Naive thymus-derived CD8-positive, alpha-beta T cell (primary cell): ENCODE measurements around the gene PCDHA9. TPM values are rescaled to one million over a fixed set of nuclear protein-coding genes. Genes with fewer than 3 reads are reported as not detected.
"Not testable (repeated sequence)": the region's sequence is repeated elsewhere in the genome, so short reads cannot be mapped to it uniquely, and the experiment has no call there.

Source experiments
- ATAC-seq, 2 donors: fragments of 150-1000 bp; cut with Tn5 transposase in 1 of 2; sonication (Bioruptor Pico), chemical (Tn5 transposase) in 1 of 2; 1 replicate in 1 of 2; 2 replicates in 1 of 2; pipeline ENCODE4 v1.10.0; 2021; ENCODE audit warnings: mild to moderate bottlenecking in 2 of 2, moderate library complexity in 2 of 2
- POLR2A ChIA-PET: fragments of 350-600 bp; sonication (Branson Sonifier 250); formaldehyde crosslinking; loops from one replicate; lab custom pipeline; 2021; ENCODE audit warnings: antibody characterized with exemption; lab: Charles Lee
- DNase-seq, 10 donors: peaks; one replicate each; pipeline versions ENCODE4 v3.0.0 to v3.0.0-alpha.2; 2020 to 2022
- H3K27ac Mint-ChIP-seq, 10 donors: one replicate each; pipeline ENCODE4 v1.8.0; 2020 to 2022; ENCODE audit warnings: mild to moderate bottlenecking in 10 of 10, mixed read lengths in 10 of 10, moderate library complexity in 4 of 10, inconsistent platforms in 1 of 10
- H3K27me3 Mint-ChIP-seq, 5 donors: one replicate each; pipeline ENCODE4 v1.8.0; 2021 to 2022; ENCODE audit warnings: mixed read lengths in 5 of 5
- H3K36me3 Mint-ChIP-seq, 3 donors: one replicate each; pipeline ENCODE4 v1.8.0; 2020 to 2022; ENCODE audit warnings: mixed read lengths in 3 of 3, mild to moderate bottlenecking in 2 of 3, inconsistent platforms in 1 of 3
- H3K4me1 Mint-ChIP-seq, 4 donors: one replicate each; pipeline ENCODE4 v1.8.0; 2021 to 2022; ENCODE audit warnings: mixed read lengths in 4 of 4
- H3K4me3 Mint-ChIP-seq, 10 donors: one replicate each; pipeline ENCODE4 v1.8.0; 2020 to 2022; ENCODE audit warnings: mild to moderate bottlenecking in 10 of 10, mixed read lengths in 10 of 10, moderate library complexity in 6 of 10, inconsistent platforms in 1 of 10
- H3K9me3 Mint-ChIP-seq, 9 donors: one replicate each; pipeline ENCODE4 v1.8.0; 2020 to 2022; ENCODE audit warnings: mixed read lengths in 9 of 9, mild to moderate bottlenecking in 3 of 9, inconsistent platforms in 1 of 9, moderate library complexity in 1 of 9
- polyA plus RNA-seq, 3 donors: library from polyadenylated mRNA; unstranded; fragments of 300-500 nt; fragmentation: Illumina TruSeq; gene quantifications; one replicate each; pipeline ENCODE4 v1.2.3, GENCODE V29; 2021
- total RNA-seq, 8 experiments: library from RNA in 2 of 8; stranded (reverse) in 2 of 8; gene quantifications; one replicate each; pipeline ENCODE4 v1.2.3 and lab custom pipeline; 2021 to 2026

Gene PCDHA9
- total and polyA plus RNA-seq, 5 experiments from 2014 or later, result not detected

DNA sequence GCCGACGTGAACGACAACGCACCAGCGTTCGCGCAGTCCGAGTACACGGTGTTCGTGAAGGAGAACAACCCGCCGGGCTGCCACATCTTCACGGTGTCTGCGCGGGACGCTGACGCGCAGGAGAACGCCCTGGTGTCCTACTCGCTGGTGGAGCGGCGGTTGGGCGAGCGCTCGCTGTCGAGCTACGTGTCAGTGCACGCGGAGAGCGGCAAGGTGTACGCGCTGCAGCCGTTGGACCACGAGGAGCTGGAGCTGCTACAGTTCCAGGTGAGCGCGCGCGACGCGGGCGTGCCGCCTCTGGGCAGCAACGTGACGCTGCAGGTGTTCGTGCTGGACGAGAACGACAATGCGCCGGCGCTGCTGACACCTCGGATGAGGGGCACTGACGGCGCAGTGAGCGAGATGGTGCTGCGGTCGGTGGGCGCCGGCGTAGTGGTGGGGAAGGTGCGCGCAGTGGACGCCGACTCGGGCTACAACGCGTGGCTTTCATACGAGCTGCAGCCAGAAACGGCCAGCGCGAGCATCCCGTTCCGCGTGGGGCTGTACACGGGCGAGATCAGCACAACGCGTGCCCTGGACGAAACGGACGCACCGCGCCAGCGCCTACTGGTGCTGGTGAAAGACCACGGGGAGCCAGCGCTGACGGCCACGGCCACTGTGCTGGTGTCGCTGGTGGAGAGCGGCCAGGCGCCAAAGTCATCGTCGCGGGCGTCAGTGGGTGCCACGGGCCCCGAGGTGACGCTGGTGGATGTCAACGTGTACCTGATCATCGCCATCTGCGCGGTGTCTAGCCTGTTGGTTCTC lies 1.9 kb downstream of the PCDHA9 start:
- Mint-ChIP-seq H3K9me3 (peaks cover 0 to 44% (median 13%) of the 10 kb centered on the region in 9 donors), H3K27me3 (peaks cover 7 to 39% (median 28%) of the 10 kb centered on the region in 5 donors), H3K36me3 (peaks cover 5 to 21% (median 6%) of the 10 kb centered on the region in 3 donors), H3K27ac (peak overlapping the region in 1 of 10 donors; percentile 34)
- DNase-seq, H3K4me1 Mint-ChIP-seq, ATAC-seq, POLR2A ChIA-PET, H3K4me3 Mint-ChIP-seq: not testable (repeated sequence)

- no peak for ATAC-seq
- H3K9me3 Mint-ChIP-seq, result peaks cover 0 to 46% (median 27%) of the 10 kb centered on the region in 9 donors
- H3K4me3 Mint-ChIP-seq, result no peak within 1 kb of the TSS
- peaks cover 4 to 47% (median 21%) of the 10 kb centered on the region in 5 donors for H3K27me3 Mint-ChIP-seq
- peaks cover 11 to 18% (median 15%) of the 10 kb centered on the region in 3 donors for H3K36me3 Mint-ChIP-seq
- POLR2A ChIA-PET, result no interaction called here
- H3K27ac Mint-ChIP-seq, result no peak within 1 kb of the TSS
- no peaks in the 10 kb centered on the region for H3K4me1 Mint-ChIP-seq
- DNase-seq, result no peak
Observed at GRCh38 chr5:140855772-140856674, 7.8 kb downstream of the PCDHA9 start, which contains the start of gene PCDHA10. TSS of gene PCDHA10 (plus strand) at chr5:140855897. CDS start at chr5:140856049, 152 bp downstream.

DNA sequence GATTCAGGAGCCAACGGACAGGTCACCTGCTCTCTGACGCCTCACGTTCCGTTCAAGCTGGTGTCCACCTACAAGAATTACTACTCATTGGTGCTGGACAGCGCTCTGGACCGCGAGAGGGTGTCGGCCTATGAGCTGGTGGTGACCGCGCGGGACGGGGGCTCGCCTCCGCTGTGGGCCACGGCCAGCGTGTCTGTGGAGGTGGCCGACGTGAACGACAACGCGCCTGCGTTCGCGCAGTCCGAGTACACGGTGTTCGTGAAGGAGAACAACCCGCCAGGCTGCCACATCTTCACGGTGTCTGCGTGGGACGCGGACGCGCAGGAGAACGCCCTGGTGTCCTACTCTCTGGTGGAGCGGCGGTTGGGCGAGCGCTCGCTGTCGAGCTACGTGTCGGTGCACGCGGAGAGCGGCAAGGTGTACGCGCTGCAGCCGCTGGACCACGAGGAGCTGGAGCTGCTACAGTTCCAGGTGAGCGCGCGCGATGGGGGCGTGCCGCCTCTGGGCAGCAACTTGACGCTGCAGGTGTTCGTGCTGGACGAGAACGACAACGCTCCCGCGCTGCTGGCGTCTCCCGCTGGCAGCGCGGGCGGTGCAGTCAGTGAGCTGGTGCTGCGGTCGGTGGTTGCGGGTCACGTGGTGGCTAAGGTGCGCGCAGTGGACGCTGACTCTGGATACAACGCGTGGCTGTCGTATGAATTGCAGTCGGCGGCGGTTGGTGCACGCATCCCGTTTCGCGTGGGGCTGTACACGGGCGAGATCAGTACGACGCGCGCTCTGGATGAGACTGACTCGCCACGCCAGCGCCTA lies 9.2 kb downstream of the PCDHA9 start:
- Mint-ChIP-seq H3K4me1 (no peaks in the 10 kb centered on the region), H3K36me3 (peaks cover 11 to 27% (median 18%) of the 10 kb centered on the region in 3 donors), H3K4me3 (no peak overlapping the region), H3K27ac (peak overlapping the region in 1 of 10 donors; percentile 40), H3K27me3 (peaks cover 8 to 56% (median 27%) of the 10 kb centered on the region in 5 donors), H3K9me3 (peaks cover 0 to 53% (median 39%) of the 10 kb centered on the region in 9 donors)
- ATAC-seq (no peak), DNase-seq (no peak)
- POLR2A ChIA-PET, result no interaction called here

DNA sequence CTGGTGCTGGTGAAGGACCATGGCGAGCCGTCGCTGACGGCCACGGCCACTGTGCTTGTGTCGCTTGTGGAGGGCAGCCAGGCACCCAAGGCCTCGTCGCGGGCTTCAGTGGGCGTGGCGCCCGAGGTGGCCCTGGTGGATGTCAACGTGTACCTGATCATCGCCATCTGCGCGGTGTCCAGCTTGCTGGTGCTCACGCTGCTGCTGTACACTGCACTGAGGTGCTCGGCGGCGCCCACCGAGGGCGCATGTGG lies 9.7 kb downstream of the PCDHA9 start:
- ATAC-seq (no peak), DNase-seq (no peak)
- H3K36me3 Mint-ChIP-seq, result peaks cover 11 to 27% (median 18%) of the 10 kb centered on the region in 3 donors
- H3K9me3 Mint-ChIP-seq, result peaks cover 0 to 49% (median 38%) of the 10 kb centered on the region in 9 donors
- peak overlapping the region in 1 of 10 donors; percentile 40 for H3K27ac Mint-ChIP-seq
- no peaks in the 10 kb centered on the region for H3K4me1 Mint-ChIP-seq
- no peak overlapping the region for H3K4me3 Mint-ChIP-seq
- peaks cover 8 to 51% (median 26%) of the 10 kb centered on the region in 5 donors for H3K27me3 Mint-ChIP-seq
- POLR2A ChIA-PET, result no interaction called here

GRCh38 chr5:140862441-140863295 lies 14.5 kb downstream of the PCDHA9 start:
- H3K9me3 Mint-ChIP-seq, result peaks cover 0 to 43% (median 29%) of the 10 kb centered on the region in 9 donors
- no peak overlapping the region for H3K27ac Mint-ChIP-seq
- no peak for DNase-seq
- H3K36me3 Mint-ChIP-seq, result peaks cover 0 to 16% (median 6%) of the 10 kb centered on the region in 3 donors
- ATAC-seq, result no peak
- POLR2A ChIA-PET, result no interaction called here
- H3K4me1 Mint-ChIP-seq, result no peaks in the 10 kb centered on the region
- H3K27me3 Mint-ChIP-seq, result peaks cover 15 to 48% (median 23%) of the 10 kb centered on the region in 5 donors
- no peak overlapping the region for H3K4me3 Mint-ChIP-seq

DNA sequence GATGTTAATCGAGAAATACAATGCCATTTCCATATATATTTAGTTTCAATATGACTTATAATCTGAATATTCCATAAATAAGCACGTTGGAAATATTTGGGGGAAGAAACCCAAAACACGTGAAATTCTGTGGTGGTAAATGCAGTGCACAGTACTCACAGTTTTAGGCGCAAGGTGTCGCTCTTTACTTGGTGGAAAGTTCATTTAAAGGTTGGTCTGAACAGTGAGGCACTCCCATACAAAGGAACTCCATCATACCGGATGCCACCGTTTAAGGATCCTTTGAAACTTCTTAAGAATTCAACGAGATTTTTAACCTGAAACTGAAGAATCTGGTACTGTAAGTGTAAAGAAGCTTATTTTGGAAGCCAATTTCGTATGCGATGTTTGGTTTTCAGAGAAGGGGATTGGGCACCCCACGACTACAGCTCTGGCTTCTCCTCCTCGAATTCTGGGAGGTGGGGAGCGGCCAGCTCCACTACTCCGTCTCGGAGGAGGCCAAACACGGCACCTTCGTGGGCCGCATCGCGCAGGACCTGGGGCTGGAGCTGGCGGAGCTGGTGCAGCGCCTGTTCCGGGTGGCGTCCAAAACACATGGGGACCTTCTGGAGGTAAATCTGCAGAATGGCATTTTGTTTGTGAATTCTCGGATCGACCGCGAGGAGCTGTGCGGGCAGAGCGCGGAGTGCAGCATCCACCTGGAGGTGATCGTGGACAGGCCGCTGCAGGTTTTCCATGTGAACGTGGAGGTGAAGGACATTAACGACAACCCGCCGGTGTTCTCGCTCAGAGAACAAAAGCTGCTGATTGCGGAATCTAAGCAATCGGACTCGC lies 20.8 kb downstream of the PCDHA9 start, which contains the start of gene PCDHA11:
Gene PCDHA11, plus strand, starts transcription at position 237 of the 834 bp plus-strand sequence. Its CDS starts 147 bp downstream, at position 384.
- POLR2A ChIA-PET, result no interaction called here

DNA sequence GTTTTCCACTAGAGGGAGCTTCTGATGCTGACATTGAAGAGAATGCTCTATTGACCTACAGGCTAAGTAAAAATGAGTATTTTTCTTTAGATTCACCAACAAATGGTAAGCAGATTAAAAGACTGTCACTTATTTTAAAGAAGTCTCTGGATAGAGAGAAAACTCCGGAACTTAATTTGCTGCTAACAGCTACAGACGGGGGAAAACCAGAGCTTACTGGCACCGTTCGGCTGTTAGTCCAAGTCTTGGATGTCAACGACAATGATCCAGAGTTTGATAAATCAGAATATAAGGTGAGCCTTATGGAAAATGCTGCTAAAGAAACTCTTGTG lies 21.3 kb downstream of the PCDHA9 start:
- Mint-ChIP-seq H3K27me3 (peaks cover 13 to 50% (median 27%) of the 10 kb centered on the region in 5 donors), H3K9me3 (peaks cover 0 to 55% (median 20%) of the 10 kb centered on the region in 9 donors), H3K4me1 (peaks cover 0 to 1% (median 0%) of the 10 kb centered on the region in 4 donors), H3K4me3 (no peak overlapping the region), H3K27ac (no peak overlapping the region), H3K36me3 (peaks cover 8 to 17% (median 15%) of the 10 kb centered on the region in 3 donors)
- POLR2A ChIA-PET, result no interaction called here
- DNase-seq (no peak), ATAC-seq (no peak)

More for the DNA sequence above, 20.8 kb downstream of the PCDHA9 start, which contains the start of gene PCDHA11:
- Mint-ChIP-seq H3K4me1 (peaks cover 0 to 1% (median 0%) of the 10 kb centered on the region in 4 donors), H3K27ac (no peak within 1 kb of the TSS), H3K4me3 (no peak within 1 kb of the TSS), H3K27me3 (peaks cover 11 to 50% (median 23%) of the 10 kb centered on the region in 5 donors), H3K9me3 (peaks cover 0 to 52% (median 20%) of the 10 kb centered on the region in 9 donors), H3K36me3 (peaks cover 8 to 12% (median 12%) of the 10 kb centered on the region in 3 donors)
- no peak for DNase-seq
- ATAC-seq, result no peak

- Mint-ChIP-seq H3K36me3 (peaks cover 8 to 22% (median 21%) of the 10 kb centered on the region in 3 donors), H3K4me3 (no peak overlapping the region), H3K9me3 (peaks cover 0 to 61% (median 26%) of the 10 kb centered on the region in 9 donors), H3K27me3 (peaks cover 11 to 51% (median 32%) of the 10 kb centered on the region in 5 donors), H3K4me1 (peaks cover 0 to 1% (median 0%) of the 10 kb centered on the region in 4 donors), H3K27ac (no peak overlapping the region)
- ATAC-seq (no peak), DNase-seq (no peak)
- POLR2A ChIA-PET, result no interaction called here
Observed at GRCh38 chr5:140870221-140871201, 22.3 kb downstream of the PCDHA9 start.

DNA sequence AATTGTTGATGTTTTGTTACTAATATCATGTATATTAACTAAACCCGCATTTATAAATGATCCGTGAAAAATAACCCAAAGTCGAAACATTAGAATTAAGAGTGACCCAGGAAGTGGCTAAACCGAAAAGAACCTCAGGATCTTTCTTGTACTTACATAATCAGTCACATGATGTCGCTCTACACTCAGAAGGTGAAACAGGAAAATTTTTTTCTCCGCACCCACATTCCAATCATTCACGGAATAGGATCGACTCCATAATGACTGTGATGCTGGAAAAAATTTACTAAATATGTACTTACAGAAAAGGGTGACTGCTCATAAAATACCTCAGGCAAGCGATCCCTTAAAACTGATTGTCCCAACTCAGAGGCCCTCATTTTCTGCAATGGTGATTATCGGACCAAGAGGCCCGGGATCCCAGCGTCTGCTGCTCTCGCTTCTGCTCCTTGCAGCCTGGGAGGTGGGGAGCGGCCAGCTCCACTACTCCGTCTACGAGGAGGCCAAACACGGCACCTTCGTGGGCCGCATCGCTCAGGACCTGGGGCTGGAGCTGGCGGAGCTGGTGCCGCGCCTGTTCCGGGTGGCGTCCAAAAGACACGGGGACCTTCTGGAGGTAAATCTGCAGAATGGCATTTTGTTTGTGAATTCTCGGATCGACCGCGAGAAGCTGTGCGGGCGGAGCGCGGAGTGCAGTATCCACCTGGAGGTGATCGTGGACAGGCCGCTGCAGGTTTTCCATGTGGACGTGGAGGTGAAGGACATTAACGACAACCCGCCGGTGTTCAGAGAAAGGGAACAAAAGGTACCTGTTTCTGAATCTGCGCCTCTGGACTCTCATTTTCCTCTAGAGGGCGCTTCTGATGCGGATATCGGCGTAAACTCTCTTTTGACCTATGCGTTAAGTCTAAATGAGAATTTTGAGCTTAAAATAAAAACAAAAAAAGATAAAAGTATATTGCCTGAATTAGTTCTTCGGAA lies 27.2 kb downstream of the PCDHA9 start, which contains the start of gene PCDHA12:
Gene PCDHA12, plus strand, starts transcription at position 224 of the 981 bp plus-strand sequence. Its CDS starts 165 bp downstream, at position 389.
- POLR2A ChIA-PET, result no interaction called here
- DNase-seq (no peak), ATAC-seq (no peak)
- Mint-ChIP-seq H3K27ac (peak within 1 kb of the TSS in 1 of 10 donors; percentile 13), H3K27me3 (peaks cover 29 to 53% (median 39%) of the 10 kb centered on the region in 5 donors), H3K9me3 (peaks cover 13 to 70% (median 35%) of the 10 kb centered on the region in 9 donors), H3K36me3 (peaks cover 5 to 39% (median 27%) of the 10 kb centered on the region in 3 donors), H3K4me3 (no peak within 1 kb of the TSS), H3K4me1 (no peaks in the 10 kb centered on the region)
